MM.1S (cell line): ENCODE data around the gene GNAI3.

ENCODE experiments used
- DNase-seq: peaks from one replicate; pipeline ENCODE4 v3.0.0-alpha.2; 2015
- H2AFZ ChIP-seq: fragments of 300-600 bp; sonication (generic); 2 replicates; pipeline ENCODE4 v1.6.0; 2016; ENCODE audit warnings: antibody characterized with exemption, low read length
- H3F3A ChIP-seq: fragments of 300-600 bp; sonication (generic); 2 replicates; pipeline ENCODE4 v1.6.1; 2016; ENCODE audit warnings: mild to moderate bottlenecking, antibody characterized with exemption, low read length, moderate library complexity, mixed read lengths; ENCODE audit not compliant: insufficient read depth
- H3K27ac ChIP-seq: fragments of 300-600 bp; sonication (generic); 2 replicates; pipeline ENCODE4 v1.5.1; 2016; ENCODE audit warnings: mild to moderate bottlenecking, low read length
- H3K27me3 ChIP-seq: fragments of 300-600 bp; sonication (generic); replicated peaks from 2 replicates; pipeline ENCODE4 v1.6.0; 2016; ENCODE audit warnings: low read length; ENCODE audit not compliant: insufficient read depth
- H3K36me3 ChIP-seq: fragments of 300-600 bp; sonication (generic); replicated peaks from 2 replicates; pipeline ENCODE4 v1.6.1; 2016; ENCODE audit warnings: mild to moderate bottlenecking, low read length, mixed read lengths; ENCODE audit not compliant: insufficient read depth
- H3K4me1 ChIP-seq: fragments of 300-600 bp; sonication (generic); 2 replicates; pipeline ENCODE4 v1.6.1; 2016; ENCODE audit warnings: low read length, mixed read lengths
- H3K4me2 ChIP-seq: fragments of 300-600 bp; sonication (generic); 2 replicates; pipeline ENCODE4 v1.6.0; 2016; ENCODE audit warnings: low read depth, low read length
- H3K4me3 ChIP-seq: fragments of 300-600 bp; sonication (generic); 2 replicates; pipeline ENCODE4 v1.5.1; 2016; ENCODE audit warnings: low read length, mixed read lengths
- H3K79me2 ChIP-seq: fragments of 300-600 bp; sonication (generic); 2 replicates; pipeline ENCODE4 v1.6.1; 2016; ENCODE audit warnings: mixed run types, low read length, mixed read lengths
- H3K9ac ChIP-seq: fragments of 300-600 bp; sonication (generic); 2 replicates; pipeline ENCODE4 v1.6.1; 2016; ENCODE audit warnings: low read length, mixed read lengths
- H3K9me2 ChIP-seq: fragments of 300-600 bp; sonication (generic); replicated peaks from 2 replicates; pipeline ENCODE4 v1.6.1; 2016; ENCODE audit warnings: mild to moderate bottlenecking, low read length, mixed read lengths; ENCODE audit not compliant: insufficient read depth
- H3K9me3 ChIP-seq: fragments of 300-600 bp; sonication (generic); replicated peaks from 2 replicates; pipeline ENCODE4 v1.6.1; 2016; ENCODE audit warnings: mild to moderate bottlenecking, low read length, mixed read lengths; ENCODE audit not compliant: insufficient read depth
- H4K20me1 ChIP-seq: fragments of 300-600 bp; sonication (generic); 2 replicates; pipeline ENCODE4 v1.6.1; 2016; ENCODE audit warnings: mild to moderate bottlenecking, low read length, moderate library complexity, mixed read lengths; ENCODE audit not compliant: insufficient read depth
- EZH2 ChIP-seq: fragments of 300-600 bp; sonication (generic); optimal IDR thresholded peaks from 2 replicates; pipeline ENCODE3; 2017; ENCODE audit warnings: low read depth, mild to moderate bottlenecking, antibody characterized with exemption, low read length, mixed read lengths
- EZH2phosphoT487 ChIP-seq: fragments of 300-600 bp; sonication (generic); IDR thresholded peaks from 2 replicates; pipeline ENCODE4 v1.6.1; 2018; ENCODE audit warnings: antibody characterized with exemption, low read length
- TF ChIP-seq, protein P1 (sequence below): fragments of 300-600 bp; sonication (generic); IDR thresholded peaks from 2 replicates; pipeline ENCODE4 v1.5.1; 2016; ENCODE audit warnings: antibody characterized with exemption, low read length, mixed read lengths

Gene GNAI3

GRCh38 chr1:109626682-109627408, 78.4 kb downstream of the GNAI3 start:
- Histone ChIP-seq H3K9me2 (no peaks in the 10 kb centered on the region), H3K4me3 (no peak overlapping the region), H4K20me1 (no peaks in the 10 kb centered on the region), H3K4me2 (no peak overlapping the region), H3K4me1 (no peaks in the 10 kb centered on the region), H3K27ac (no peak overlapping the region), H3K36me3 (no peaks in the 10 kb centered on the region), H2AFZ (no peak overlapping the region), H3K9ac (no peak overlapping the region), H3K27me3 (no peaks in the 10 kb centered on the region), H3K79me2 (peaks cover 18% of the 10 kb centered on the region), H3F3A (no peaks in the 10 kb centered on the region), H3K9me3 (no peaks in the 10 kb centered on the region)
- DNase-seq, result no peak
- no peak for TF ChIP-seq EZH2
- TF ChIP-seq EZH2phosphoT487, result no peak
- TF ChIP-seq, protein P1, sequence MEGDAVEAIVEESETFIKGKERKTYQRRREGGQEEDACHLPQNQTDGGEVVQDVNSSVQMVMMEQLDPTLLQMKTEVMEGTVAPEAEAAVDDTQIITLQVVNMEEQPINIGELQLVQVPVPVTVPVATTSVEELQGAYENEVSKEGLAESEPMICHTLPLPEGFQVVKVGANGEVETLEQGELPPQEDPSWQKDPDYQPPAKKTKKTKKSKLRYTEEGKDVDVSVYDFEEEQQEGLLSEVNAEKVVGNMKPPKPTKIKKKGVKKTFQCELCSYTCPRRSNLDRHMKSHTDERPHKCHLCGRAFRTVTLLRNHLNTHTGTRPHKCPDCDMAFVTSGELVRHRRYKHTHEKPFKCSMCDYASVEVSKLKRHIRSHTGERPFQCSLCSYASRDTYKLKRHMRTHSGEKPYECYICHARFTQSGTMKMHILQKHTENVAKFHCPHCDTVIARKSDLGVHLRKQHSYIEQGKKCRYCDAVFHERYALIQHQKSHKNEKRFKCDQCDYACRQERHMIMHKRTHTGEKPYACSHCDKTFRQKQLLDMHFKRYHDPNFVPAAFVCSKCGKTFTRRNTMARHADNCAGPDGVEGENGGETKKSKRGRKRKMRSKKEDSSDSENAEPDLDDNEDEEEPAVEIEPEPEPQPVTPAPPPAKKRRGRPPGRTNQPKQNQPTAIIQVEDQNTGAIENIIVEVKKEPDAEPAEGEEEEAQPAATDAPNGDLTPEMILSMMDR, result no peak

DNA sequence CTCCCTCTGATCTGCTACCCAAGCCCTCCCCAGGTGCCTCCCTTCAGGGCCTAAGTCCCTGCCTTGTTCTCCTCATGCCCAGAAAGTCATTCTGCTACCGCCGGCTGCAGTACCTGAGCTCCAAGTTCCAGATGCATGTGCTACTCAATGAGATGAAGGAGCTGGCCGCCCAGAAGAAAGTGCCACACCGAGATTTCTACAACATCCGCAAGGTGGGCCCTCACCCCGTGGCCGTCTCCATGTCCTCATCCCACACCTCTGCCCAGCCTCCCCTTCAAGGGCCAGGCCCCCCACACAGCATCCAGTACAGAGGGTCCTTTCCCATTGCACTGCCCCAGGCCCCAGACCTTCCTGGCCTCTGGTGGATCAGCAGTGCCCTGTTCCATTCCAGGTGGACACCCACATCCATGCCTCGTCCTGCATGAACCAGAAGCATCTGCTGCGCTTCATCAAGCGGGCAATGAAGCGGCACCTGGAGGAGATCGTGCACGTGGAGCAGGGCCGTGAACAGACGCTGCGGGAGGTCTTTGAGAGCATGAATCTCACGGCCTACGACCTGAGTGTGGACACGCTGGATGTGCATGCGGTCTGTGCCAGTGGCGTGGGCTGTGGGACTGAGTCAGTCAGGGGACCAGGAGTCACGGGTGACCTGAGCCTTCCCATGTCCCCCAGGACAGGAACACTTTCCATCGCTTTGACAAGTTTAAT, 79.4 kb downstream of the GNAI3 start:
- no peaks in the 10 kb centered on the region for H3K9me2 ChIP-seq
- H3K9ac ChIP-seq, result no peak overlapping the region
- H3K4me1 ChIP-seq, result no peaks in the 10 kb centered on the region
- DNase-seq, result no peak
- H2AFZ ChIP-seq, result no peak overlapping the region
- TF ChIP-seq EZH2phosphoT487 (no peak), EZH2 (no peak)
- no peak overlapping the region for H3K27ac ChIP-seq
- no peaks in the 10 kb centered on the region for H3K9me3 ChIP-seq
- H3K36me3 ChIP-seq, result no peaks in the 10 kb centered on the region
- H3F3A ChIP-seq, result no peaks in the 10 kb centered on the region
- no peak overlapping the region for H3K4me3 ChIP-seq
- no peaks in the 10 kb centered on the region for H3K27me3 ChIP-seq
- H3K4me2 ChIP-seq, result no peak overlapping the region
- H3K79me2 ChIP-seq, result peaks cover 8% of the 10 kb centered on the region
- no peaks in the 10 kb centered on the region for H4K20me1 ChIP-seq

DNA sequence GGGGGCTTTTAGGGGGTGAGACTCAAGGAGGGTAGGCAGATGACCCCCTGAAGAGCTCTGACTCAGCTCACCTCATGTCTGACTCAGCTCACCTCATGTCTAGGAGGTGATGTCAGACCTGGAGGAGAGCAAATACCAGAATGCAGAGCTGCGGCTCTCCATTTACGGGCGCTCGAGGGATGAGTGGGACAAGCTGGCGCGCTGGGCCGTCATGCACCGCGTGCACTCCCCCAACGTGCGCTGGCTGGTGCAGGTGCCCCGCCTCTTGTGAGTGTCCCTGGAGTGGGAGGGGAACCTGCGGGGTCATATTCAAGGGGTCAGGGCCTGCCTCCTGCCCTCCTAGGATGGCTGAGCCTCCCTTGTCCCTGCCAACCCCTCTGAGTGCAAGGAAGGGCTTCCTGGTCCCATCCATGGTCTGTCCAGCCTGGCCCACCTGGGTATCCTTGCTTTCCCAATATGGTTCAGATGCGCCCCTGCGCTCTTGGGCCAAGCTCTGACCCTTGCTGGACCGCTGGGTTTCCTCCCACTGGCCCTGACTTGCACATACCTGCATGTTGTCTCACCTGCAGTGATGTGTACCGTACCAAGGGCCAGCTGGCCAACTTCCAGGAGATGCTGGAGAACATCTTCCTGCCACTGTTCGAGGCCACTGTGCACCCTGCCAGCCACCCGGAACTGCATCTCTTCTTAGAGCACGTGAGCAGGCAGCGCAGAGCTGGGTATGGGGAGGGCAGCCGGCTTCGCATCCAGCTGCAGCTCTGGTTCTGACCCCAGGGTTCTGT, 80.3 kb downstream of the GNAI3 start:
- Histone ChIP-seq H3K79me2 (peaks cover 3% of the 10 kb centered on the region; the same call in 1 of the 2 replicates), H3K9me2 (no peaks in the 10 kb centered on the region), H3K36me3 (no peaks in the 10 kb centered on the region), H3F3A (no peaks in the 10 kb centered on the region), H3K27me3 (no peaks in the 10 kb centered on the region), H3K9me3 (no peaks in the 10 kb centered on the region), H3K4me3 (no peak overlapping the region), H3K4me2 (no peak overlapping the region), H3K9ac (no peak overlapping the region), H4K20me1 (no peaks in the 10 kb centered on the region), H2AFZ (no peak overlapping the region), H3K4me1 (no peaks in the 10 kb centered on the region), H3K27ac (no peak overlapping the region)
- no peak for DNase-seq
- TF ChIP-seq EZH2 (no peak), EZH2phosphoT487 (no peak)
- TF ChIP-seq, protein P1, result no peak
